ENCODE results near the gene KLF9. TPM values are rescaled to one million over a fixed set of nuclear protein-coding genes. Genes with fewer than 3 reads are reported as not detected.

KLF9 gene
- total and polyA plus RNA-seq, 4 donors: 2.2 to 77.0 (median 16.7) TPM

GRCh38 chr9:70422371-70423043, 8.1 kb upstream of the KLF9 start:
- Histone ChIP-seq H3K4me1 (ENCODE audit: control insufficient read depth in 4 of 4, insufficient read depth in 4 of 4, low read length in 3 of 4) (peaks cover 4 to 27% (median 15%) of the 10 kb centered on the region in 4 donors), H3K9me3 (ENCODE audit: control insufficient read depth in 4 of 4, low read length in 3 of 4) (no peaks in the 10 kb centered on the region), H3K4me3 (ENCODE audit: low read depth in 1 of 3, low read length in 3 of 3) (no peak overlapping the region), H3K36me3 (ENCODE audit: control insufficient read depth in 4 of 4, insufficient read depth in 3 of 4, low read depth in 1 of 4, low read length in 3 of 4) (no peaks in the 10 kb centered on the region), H3K27ac (ENCODE audit: low read depth in 1 of 2, low read length in 2 of 2) (peak overlapping the region in 1 of 2 donors; percentile 100), H3K27me3 (ENCODE audit: control insufficient read depth in 4 of 4, insufficient read depth in 4 of 4, low read length in 3 of 4) (no peaks in the 10 kb centered on the region), H3K9ac (ENCODE audit: low read depth in 1 of 2, low read length in 2 of 2) (no peak overlapping the region)
- TF ChIP-seq NR2F2 (IDR thresholded peaks at IDR 0.05): no peak
- no peak for TF ChIP-seq YY1 (IDR thresholded peaks at IDR 0.05)
- TF ChIP-seq CTCF (IDR thresholded peaks at IDR 0.05; ENCODE audit: low read depth, low read length, missing input control): no peak
- no peak for TF ChIP-seq FOXA2 (IDR thresholded peaks at IDR 0.05)
- TF ChIP-seq MAX (IDR thresholded peaks at IDR 0.05): no peak
- no peak for TF ChIP-seq RXRA (IDR thresholded peaks at IDR 0.05)
- TF ChIP-seq FOXA1 (IDR thresholded peaks at IDR 0.05): no peak
- no peak for TF ChIP-seq SP1 (IDR thresholded peaks at IDR 0.05)
- no peak for TF ChIP-seq ATF3 (IDR thresholded peaks at IDR 0.05)
- no peak for TF ChIP-seq HNF4A (conservative IDR thresholded peaks at IDR 0.05)
- TF ChIP-seq RAD21 (IDR thresholded peaks at IDR 0.05): no peak
- no peak for TF ChIP-seq ZBTB33 (IDR thresholded peaks at IDR 0.05)
- TF ChIP-seq JUND (IDR thresholded peaks at IDR 0.05): no peak
- no peak for TF ChIP-seq TAF1 (conservative IDR thresholded peaks at IDR 0.05)
- TF ChIP-seq REST (IDR thresholded peaks at IDR 0.05): no peak
- no peak for TF ChIP-seq GABPA (IDR thresholded peaks at IDR 0.05 in 1 of 2, conservative IDR thresholded peaks at IDR 0.05 in 1 of 2)
- no peak for TF ChIP-seq HNF4G (IDR thresholded peaks at IDR 0.05)
- TF ChIP-seq EGR1 (IDR thresholded peaks at IDR 0.05; ENCODE audit: low read depth in 2 of 2): no peak
- WGBS: 84% methylated on average over 6 of the region's 6 CpGs
- DNase-seq (ENCODE audit: low spot score): no peak

Measured in liver (tissue), 9 donors.